OCI-LY7 (cell line): Measurements from ENCODE around the gene IAH1.

Experiments used
- CTCF ChIP-seq: fragments of 200-600 bp; sonication (generic); conservative IDR thresholded peaks from 2 replicates; pipeline ENCODE4 v1.5.1; 2014; ENCODE audit warnings: mild to moderate bottlenecking, antibody characterized with exemption, low read length, moderate library complexity, mixed read lengths
- EZH2phosphoT487 ChIP-seq: fragments of 200-600 bp; sonication (generic); IDR thresholded peaks from 2 replicates; pipeline ENCODE4 v1.6.1; 2018; ENCODE audit warnings: low read depth, borderline replicate concordance, mild to moderate bottlenecking, mixed run types, antibody characterized with exemption, low read length, moderate library complexity, mixed read lengths

- TF ChIP-seq CTCF (no peak), EZH2phosphoT487 (no peak)
Observed at GRCh38 chr2:9493478-9493877, 19.1 kb downstream of the IAH1 start.
